Gastroesophageal sphincter (tissue), 3 donors: ENCODE results near the gene CD160.

Source experiments
- EP300 ChIP-seq: sonication (generic); formaldehyde crosslinking; IDR thresholded peaks from one replicate; pipeline ENCODE4 v1.6.1; 2017; ENCODE audit warnings: antibody characterized with exemption, mild to moderate bottlenecking
- POLR2A ChIP-seq, 2 donors: fragments of 450-650 bp; IDR thresholded peaks; one replicate each; pipeline ENCODE4 v1.6.1; 2017; ENCODE audit warnings: antibody characterized with exemption in 2 of 2, mild to moderate bottlenecking in 2 of 2, moderate library complexity in 1 of 2
- POLR2AphosphoS5 ChIP-seq: sonication (generic); formaldehyde crosslinking; IDR thresholded peaks from one replicate; pipeline ENCODE4 v1.6.1; 2017; ENCODE audit warnings: antibody characterized with exemption
- TF ChIP-seq, protein P1 (sequence below), 4 experiments: fragments of 200-600 bp in 2 of 4; fragments of 450-650 bp in 2 of 4; sonication (generic) in 1 of 4; IDR thresholded peaks; one replicate each; pipeline ENCODE4 v1.5.1; 2017 to 2019; ENCODE audit warnings: antibody characterized with exemption in 4 of 4, mild to moderate bottlenecking in 2 of 4, moderate library complexity in 2 of 4

DNA sequence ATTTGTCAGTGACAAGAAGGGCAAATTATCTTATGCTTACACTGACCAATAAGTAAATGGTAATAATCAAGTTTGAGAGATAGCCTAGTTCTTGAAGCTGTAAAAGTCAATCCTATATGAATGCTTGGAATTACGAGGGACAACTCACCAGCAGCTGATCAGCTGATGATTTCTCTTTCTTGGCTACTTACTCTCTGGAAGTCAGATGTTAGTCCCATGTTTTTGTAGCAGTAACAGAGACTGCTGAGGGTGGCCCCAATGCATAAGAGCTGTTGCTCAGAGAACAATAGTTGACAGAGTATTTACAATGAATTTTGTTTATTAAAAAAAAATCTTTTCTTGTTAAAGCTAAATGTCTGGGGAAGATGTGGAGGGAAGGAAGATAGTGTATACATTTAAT lies 39.3 kb downstream of the CD160 start:
- TF ChIP-seq, protein P1, sequence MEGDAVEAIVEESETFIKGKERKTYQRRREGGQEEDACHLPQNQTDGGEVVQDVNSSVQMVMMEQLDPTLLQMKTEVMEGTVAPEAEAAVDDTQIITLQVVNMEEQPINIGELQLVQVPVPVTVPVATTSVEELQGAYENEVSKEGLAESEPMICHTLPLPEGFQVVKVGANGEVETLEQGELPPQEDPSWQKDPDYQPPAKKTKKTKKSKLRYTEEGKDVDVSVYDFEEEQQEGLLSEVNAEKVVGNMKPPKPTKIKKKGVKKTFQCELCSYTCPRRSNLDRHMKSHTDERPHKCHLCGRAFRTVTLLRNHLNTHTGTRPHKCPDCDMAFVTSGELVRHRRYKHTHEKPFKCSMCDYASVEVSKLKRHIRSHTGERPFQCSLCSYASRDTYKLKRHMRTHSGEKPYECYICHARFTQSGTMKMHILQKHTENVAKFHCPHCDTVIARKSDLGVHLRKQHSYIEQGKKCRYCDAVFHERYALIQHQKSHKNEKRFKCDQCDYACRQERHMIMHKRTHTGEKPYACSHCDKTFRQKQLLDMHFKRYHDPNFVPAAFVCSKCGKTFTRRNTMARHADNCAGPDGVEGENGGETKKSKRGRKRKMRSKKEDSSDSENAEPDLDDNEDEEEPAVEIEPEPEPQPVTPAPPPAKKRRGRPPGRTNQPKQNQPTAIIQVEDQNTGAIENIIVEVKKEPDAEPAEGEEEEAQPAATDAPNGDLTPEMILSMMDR (IDR thresholded peaks at IDR 0.05) = no peak
- TF ChIP-seq POLR2A (IDR thresholded peaks at IDR 0.05) (no peak), POLR2AphosphoS5 (no peak), EP300 (no peak)
